GM21390 (cell line): ENCODE results near the gene KDM4C.
"Not testable (repeated sequence)": the region's sequence is repeated elsewhere in the genome, so short reads cannot be mapped to it uniquely, and the experiment has no call there.

Experiments used
- ATAC-seq: cut with Tn5 transposase; IDR thresholded peaks from one replicate; pipeline ENCODE4 v1.9.1; 2021; ENCODE audit not compliant: unreplicated experiment

The KDM4C gene

GRCh38 chr9:7154650-7155049 is 396.9 kb downstream of the KDM4C start:
- no peak for ATAC-seq

DNA sequence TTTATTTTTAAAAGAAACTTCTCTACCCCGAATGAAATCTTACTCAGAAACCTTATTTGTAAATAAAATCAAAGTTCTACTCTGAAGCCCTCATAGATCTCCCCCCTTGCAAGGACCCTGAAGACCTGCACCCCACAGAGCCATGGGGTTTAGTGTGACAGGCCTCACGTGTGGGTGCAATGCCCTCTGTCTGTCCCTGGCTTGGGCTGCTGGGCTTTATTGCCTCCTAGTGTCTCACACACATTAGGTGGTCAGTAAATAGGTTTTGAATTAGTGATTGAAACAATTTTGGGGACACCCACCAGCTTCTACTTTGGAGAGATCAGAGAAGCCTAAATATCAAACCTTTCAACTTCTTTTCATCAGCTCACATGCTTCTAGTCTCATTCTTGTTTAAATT is 403.7 kb downstream of the KDM4C start:
- no peak for ATAC-seq

DNA sequence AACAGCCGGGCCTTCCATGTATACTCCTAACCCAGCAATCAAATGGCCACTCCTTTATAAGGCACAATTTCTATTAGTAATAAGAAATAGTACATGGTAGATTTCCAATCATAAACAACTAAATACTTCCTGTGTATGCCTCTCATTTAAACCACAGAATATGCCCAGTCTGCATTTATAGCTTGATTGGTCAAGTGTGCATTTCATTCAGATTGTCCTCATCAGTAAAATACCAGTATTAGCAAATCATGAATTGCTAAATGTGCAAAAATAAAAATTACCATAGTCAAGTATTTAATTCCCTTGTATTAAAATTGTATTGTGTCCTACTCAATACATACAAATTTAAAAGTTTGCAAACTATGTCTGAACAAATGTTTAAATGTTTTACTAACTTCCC is 406.2 kb downstream of the KDM4C start:
- ATAC-seq = no peak

DNA sequence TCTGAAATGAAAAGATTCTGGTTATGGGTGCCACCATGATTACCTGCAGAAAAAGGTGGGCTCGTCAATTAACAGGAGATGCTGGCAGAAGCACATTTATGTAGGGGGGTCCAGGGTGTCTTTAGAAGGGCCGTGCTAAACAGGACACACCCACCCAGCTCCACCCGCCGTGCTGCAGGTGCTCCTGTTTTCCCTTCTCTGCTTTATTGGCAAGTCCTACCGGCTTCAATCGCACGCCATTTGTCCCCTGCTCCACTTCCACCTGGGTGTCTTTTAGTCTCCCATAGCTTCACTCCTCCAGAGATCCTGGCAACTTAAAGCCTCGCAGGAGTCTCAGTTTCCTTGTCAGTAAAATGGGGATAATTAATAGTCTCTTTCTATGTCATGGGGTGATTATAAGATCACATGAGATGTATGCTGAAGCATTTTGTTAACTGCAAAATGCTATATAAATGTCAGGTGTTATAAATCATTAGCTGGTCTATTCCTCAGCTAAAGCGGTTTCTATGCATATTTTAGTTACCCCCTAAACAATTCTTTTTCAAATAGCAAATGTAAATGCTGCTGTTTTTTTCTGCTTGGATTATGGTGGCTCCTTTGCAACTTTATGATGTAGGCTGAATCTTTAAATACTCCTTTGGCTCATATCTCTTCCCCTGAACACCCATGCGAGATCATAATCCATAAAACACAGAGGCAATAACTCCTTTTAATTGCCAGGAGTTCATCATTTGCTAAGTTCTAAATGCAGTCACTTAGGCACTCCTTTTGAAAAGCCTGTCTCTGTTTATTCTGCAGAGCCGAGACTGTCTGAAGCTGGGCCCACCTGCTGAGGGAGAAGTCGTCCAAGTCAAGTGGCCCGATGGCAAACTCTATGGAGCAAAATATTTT is 406.9 kb downstream of the KDM4C start:
- ATAC-seq = no peak

DNA sequence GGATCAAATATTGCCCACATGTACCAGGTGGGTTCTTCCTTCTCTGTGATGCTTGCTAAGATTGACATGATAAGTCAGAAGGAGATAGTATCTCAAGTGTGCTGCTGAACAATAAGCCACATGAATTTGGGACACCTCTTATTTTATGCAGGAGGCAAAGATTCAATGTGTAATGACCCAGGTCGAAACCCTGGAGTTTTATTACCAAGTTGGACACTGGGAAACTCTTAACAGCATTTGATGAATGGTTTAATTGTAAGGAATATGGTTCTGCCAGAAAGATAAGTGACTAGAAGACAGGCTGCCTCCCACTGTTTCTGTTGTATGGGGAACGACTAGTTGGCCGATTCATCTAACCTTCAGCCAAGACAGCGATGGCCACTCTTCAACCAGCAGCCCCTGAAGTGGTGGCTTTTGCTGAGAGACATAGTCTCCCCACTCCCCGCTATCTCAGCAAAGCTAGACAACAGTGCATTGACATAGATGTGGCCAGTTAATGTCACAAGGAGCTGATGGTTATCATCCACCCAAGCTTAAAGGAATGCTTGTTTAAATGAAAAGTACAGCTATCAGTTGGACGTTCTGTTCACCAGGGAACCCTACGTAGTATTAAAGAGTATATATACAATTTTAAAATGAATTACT is 407.7 kb downstream of the KDM4C start:
- ATAC-seq = no peak

DNA sequence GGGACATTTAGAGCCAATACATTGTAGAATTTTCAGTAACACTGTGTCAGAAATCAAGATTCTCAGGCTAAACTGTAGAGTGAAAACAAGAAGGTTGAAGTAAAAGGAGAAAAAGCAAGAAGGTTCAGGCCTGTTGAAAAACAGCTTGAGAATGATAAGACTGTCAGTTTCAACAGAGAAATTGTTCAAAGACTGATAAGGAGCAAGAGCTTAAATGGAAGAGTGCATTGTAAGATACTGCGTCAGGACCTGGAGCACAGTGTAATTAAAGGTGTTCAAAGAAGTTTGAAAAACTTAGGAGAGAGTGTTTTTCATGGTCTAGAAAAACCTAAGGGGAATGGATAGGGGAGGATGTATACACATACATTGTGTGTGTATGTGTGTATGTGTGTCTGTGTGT is 408.3 kb downstream of the KDM4C start:
- no peak for ATAC-seq

- ATAC-seq = no peak
These were observed 412.1 kb downstream of the KDM4C start for GRCh38 chr9:7169717-7170389.

- ATAC-seq = no peak
These were observed 413.8 kb downstream of the KDM4C start for GRCh38 chr9:7171396-7172153.

GRCh38 chr9:7172154-7173115 is 414.7 kb downstream of the KDM4C start:
- no peak for ATAC-seq

DNA sequence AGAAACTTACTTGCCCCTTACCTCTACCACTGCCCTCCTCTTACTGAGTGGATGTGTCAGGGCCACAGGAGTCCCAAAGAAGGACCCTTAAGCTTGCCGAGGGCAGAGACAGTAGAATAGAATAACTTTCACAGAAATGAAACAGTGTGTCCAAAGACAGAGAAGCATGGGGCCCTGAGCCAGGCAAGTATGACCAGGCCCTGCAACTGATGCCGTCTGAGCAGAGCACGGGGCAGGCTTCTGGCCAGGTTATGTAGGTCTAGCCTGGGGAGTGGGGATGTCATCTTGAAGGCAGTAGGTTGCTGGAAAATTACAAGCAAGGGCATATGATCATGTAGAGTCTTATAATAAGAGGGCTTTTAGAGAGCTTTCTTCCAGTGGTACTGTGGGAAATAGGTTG is 415.4 kb downstream of the KDM4C start:
- ATAC-seq = no peak

DNA sequence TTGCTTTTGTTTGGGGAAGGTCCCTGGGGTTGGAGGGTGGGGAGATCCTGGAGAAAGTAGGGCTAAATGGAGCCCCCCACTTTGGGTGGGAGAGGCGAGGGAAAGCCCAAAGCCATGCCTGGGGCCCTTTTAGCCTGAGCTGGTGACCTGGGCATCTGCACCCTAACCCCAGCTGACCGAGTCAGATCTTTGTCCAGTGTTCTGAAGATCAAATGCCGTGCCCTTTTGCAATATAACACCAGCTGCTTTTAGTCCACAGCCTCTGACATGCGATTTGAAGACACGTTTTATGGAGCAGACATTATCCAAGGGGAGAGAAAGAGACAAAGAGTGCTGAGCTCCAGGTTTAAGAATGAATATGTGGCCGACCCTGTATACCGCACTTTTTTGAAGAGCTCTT is 416.5 kb downstream of the KDM4C start:
- ATAC-seq = no peak

DNA sequence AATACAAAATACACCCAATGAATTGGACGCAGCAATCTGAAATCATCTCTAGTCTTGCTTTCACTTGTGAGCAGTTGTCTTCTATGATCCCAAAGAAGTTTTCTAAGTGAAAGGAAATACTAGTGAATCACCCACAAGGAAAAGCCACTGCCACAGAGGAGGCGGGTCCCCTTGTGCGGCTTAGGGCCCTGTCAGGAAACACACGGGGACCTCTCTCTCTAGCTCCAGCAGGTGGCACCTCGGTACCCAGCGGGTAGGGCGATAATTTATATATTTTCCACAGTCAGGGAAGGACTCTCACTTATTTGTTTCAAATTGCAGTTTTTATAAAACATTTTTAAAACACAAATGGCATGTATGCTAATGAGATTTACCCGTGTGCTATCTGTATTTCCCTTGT is 417.1 kb downstream of the KDM4C start:
- ATAC-seq = no peak

- no peak for ATAC-seq
These were observed 418.8 kb downstream of the KDM4C start for GRCh38 chr9:7176561-7176960.

GRCh38 chr9:7177383-7177782 is 419.6 kb downstream of the KDM4C start:
- no peak for ATAC-seq

- no peak for ATAC-seq
These were observed 421.0 kb downstream of the KDM4C start for GRCh38 chr9:7178729-7179128.

- no peak for ATAC-seq
These were observed 422.5 kb downstream of the KDM4C start for GRCh38 chr9:7180247-7180646.

DNA sequence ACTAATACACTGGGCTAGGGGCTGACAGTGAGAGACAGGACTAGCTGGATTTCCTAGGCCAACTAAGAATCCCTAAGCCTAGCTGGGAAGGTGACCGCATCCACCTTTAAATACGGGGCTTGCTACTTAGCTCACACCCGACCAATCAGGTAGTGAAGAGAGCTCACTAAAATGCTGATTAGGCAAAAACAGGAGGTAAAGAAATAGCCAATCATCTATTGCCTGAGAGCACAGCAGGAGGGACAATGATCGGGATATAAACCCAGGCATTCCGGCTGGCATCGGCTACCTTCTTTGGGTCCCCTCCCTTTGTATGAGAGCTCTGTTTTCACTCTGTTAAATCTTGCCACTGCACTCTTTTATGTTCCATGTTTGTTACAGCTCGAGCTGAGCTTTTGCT is 425.4 kb downstream of the KDM4C start:
- ATAC-seq = not testable (repeated sequence)

DNA sequence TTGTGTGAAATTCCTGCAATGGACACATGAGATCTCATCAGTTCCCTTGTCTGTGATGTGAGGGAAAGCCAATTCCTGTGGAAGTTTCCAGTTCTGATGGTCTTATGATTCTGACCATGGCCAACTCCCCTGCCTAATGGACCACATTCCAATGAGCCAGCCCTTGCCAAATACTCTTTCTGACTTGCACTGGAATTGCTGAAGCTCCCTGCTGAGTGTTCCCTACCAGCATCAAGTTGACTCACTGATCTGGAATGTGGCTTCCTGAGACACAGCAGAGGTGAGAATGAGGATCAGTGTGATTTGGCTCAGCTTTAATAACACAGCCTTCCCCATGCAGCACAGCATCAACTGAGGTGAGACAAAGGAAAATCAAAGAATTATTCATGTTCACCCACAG is 427.8 kb downstream of the KDM4C start:
- no peak for ATAC-seq

- ATAC-seq = no peak
These were observed 428.4 kb downstream of the KDM4C start for GRCh38 chr9:7186175-7186574.

- ATAC-seq = no peak
These were observed 434.5 kb downstream of the KDM4C start for GRCh38 chr9:7192266-7192665.
